ENCODE measurements around the gene COX8C. TPM values are rescaled to one million over a fixed set of nuclear protein-coding genes. Genes with fewer than 3 reads are reported as not detected.

Gene COX8C
- total and polyA plus RNA-seq, 9 of the 15 experiments (the other 6 are each of a cell fraction or from before 2014, with no cell fraction given): not detected

- peak; percentile 57; the same call in 1 of the 2 replicates for TF ChIP-seq MGA (IDR thresholded peaks at IDR 0.05)
- TF ChIP-seq SIRT6 (IDR thresholded peaks at IDR 0.05; ENCODE audit: low read depth, low read length): no peak
- no peak for TF ChIP-seq NFE2L1 (tag; IDR thresholded peaks at IDR 0.05; ENCODE audit: borderline replicate concordance, low read depth)
- peak; percentile 29; the same call in 1 of the 2 replicates for TF ChIP-seq RAD51 (IDR thresholded peaks at IDR 0.05; ENCODE audit: borderline replicate concordance, low read depth)
- TF ChIP-seq MLX (CRISPR knock-in tag; conservative IDR thresholded peaks at IDR 0.05): no peak
- TF ChIP-seq, protein P1, sequence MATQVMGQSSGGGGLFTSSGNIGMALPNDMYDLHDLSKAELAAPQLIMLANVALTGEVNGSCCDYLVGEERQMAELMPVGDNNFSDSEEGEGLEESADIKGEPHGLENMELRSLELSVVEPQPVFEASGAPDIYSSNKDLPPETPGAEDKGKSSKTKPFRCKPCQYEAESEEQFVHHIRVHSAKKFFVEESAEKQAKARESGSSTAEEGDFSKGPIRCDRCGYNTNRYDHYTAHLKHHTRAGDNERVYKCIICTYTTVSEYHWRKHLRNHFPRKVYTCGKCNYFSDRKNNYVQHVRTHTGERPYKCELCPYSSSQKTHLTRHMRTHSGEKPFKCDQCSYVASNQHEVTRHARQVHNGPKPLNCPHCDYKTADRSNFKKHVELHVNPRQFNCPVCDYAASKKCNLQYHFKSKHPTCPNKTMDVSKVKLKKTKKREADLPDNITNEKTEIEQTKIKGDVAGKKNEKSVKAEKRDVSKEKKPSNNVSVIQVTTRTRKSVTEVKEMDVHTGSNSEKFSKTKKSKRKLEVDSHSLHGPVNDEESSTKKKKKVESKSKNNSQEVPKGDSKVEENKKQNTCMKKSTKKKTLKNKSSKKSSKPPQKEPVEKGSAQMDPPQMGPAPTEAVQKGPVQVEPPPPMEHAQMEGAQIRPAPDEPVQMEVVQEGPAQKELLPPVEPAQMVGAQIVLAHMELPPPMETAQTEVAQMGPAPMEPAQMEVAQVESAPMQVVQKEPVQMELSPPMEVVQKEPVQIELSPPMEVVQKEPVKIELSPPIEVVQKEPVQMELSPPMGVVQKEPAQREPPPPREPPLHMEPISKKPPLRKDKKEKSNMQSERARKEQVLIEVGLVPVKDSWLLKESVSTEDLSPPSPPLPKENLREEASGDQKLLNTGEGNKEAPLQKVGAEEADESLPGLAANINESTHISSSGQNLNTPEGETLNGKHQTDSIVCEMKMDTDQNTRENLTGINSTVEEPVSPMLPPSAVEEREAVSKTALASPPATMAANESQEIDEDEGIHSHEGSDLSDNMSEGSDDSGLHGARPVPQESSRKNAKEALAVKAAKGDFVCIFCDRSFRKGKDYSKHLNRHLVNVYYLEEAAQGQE (IDR thresholded peaks at IDR 0.05; ENCODE audit: borderline replicate concordance): no peak
- TF ChIP-seq, protein P1 (CRISPR knock-in tag; IDR thresholded peaks at IDR 0.05; ENCODE audit: low read depth): no peak
These were observed 26.5 kb upstream of the COX8C start (continued) for GRCh38 chr14:93320489-93320888.
